Neutrophil (primary cell): ENCODE results near the gene PRDM2.

Experiments used
- H3K27ac ChIP-seq: fragments of 200-600 bp; sonication (generic); 2 replicates; pipeline ENCODE4 v1.5.1; 2016; ENCODE audit warnings: mild to moderate bottlenecking, moderate library complexity
- H3K27me3 ChIP-seq: fragments of 200-600 bp; sonication (generic); 2 replicates; pipeline ENCODE4 v1.6.0; 2016; ENCODE audit warnings: mild to moderate bottlenecking
- H3K36me3 ChIP-seq: fragments of 200-600 bp; sonication (generic); 2 replicates; pipeline ENCODE4 v1.5.1; 2017
- H3K4me1 ChIP-seq, 2 experiments: fragments of 200-600 bp in 1 of 2; sonication (generic) in 1 of 2; 1 replicate in 1 of 2; 2 replicates in 1 of 2; pipeline versions ENCODE4 v1.5.1 to v1.6.1; 2013 to 2016; ENCODE audit warnings: low read depth in 1 of 2, low read length in 1 of 2, mild to moderate bottlenecking in 1 of 2, moderate library complexity in 1 of 2; ENCODE audit not compliant: control insufficient read depth in 1 of 2, insufficient read depth in 1 of 2
- H3K4me3 ChIP-seq, 2 experiments: fragments of 200-600 bp in 1 of 2; sonication (generic) in 1 of 2; 1 replicate in 1 of 2; 2 replicates in 1 of 2; pipeline ENCODE4 v1.5.1; 2013 to 2016; ENCODE audit warnings: low read depth in 1 of 2, low read length in 1 of 2, mild to moderate bottlenecking in 1 of 2, moderate library complexity in 1 of 2
- H3K9me3 ChIP-seq: fragments of 200-600 bp; sonication (generic); 2 replicates; pipeline ENCODE4 v1.5.1; 2016
- CTCF ChIP-seq: fragments of 200-600 bp; sonication (generic); IDR thresholded peaks from 2 replicates; pipeline ENCODE4 v1.5.1; 2016; ENCODE audit warnings: antibody characterized with exemption

Gene PRDM2

GRCh38 chr1:13700521-13701270 lies 708 bp downstream of the PRDM2 start:
- peak overlapping the region; percentile 98 for H3K27ac ChIP-seq
- H3K4me1 ChIP-seq: peaks cover 59 to 60% of the 10 kb centered on the region in 2 experiments
- TF ChIP-seq CTCF: no peak

GRCh38 chr1:13701271-13701640 lies 1.3 kb downstream of the PRDM2 start:
- no peaks in the 10 kb centered on the region for H3K9me3 ChIP-seq
- H3K27ac ChIP-seq: peak overlapping the region; percentile 98
- no peak for TF ChIP-seq CTCF
- H3K27me3 ChIP-seq: no peaks in the 10 kb centered on the region
- peaks cover 65 to 66% of the 10 kb centered on the region in 2 experiments for H3K4me1 ChIP-seq
- H3K36me3 ChIP-seq: no peaks in the 10 kb centered on the region
- H3K4me3 ChIP-seq: peak overlapping the region; percentile 75 to 95

More at GRCh38 chr1:13700521-13701270, 708 bp downstream of the PRDM2 start:
- Histone ChIP-seq H3K9me3 (no peaks in the 10 kb centered on the region), H3K27me3 (no peaks in the 10 kb centered on the region), H3K4me3 (peak overlapping the region; percentile 75 to 95), H3K36me3 (no peaks in the 10 kb centered on the region)

- no peaks in the 10 kb centered on the region for H3K9me3 ChIP-seq
- H3K36me3 ChIP-seq: no peaks in the 10 kb centered on the region
- no peaks in the 10 kb centered on the region for H3K27me3 ChIP-seq
- peak overlapping the region; percentile 34 to 75 for H3K4me3 ChIP-seq
- no peak for TF ChIP-seq CTCF
- H3K4me1 ChIP-seq: peaks cover 78 to 79% of the 10 kb centered on the region in 2 experiments
- peak overlapping the region; percentile 98 for H3K27ac ChIP-seq
Measured at GRCh38 chr1:13702425-13703127, 2.6 kb downstream of the PRDM2 start.

- Histone ChIP-seq H3K27ac (peak overlapping the region; percentile 98), H3K9me3 (no peaks in the 10 kb centered on the region), H3K4me3 (peak overlapping the region; percentile 34 to 75), H3K4me1 (peaks cover 84 to 85% of the 10 kb centered on the region in 2 experiments), H3K36me3 (no peaks in the 10 kb centered on the region), H3K27me3 (no peaks in the 10 kb centered on the region)
- TF ChIP-seq CTCF: no peak
Measured at GRCh38 chr1:13703128-13703513, 3.1 kb downstream of the PRDM2 start.

- H3K9me3 ChIP-seq: no peaks in the 10 kb centered on the region
- peak overlapping the region in 1 of 2 experiments; percentile 34 for H3K4me3 ChIP-seq
- H3K4me1 ChIP-seq: peaks cover 91 to 92% of the 10 kb centered on the region in 2 experiments
- peak overlapping the region; percentile 98 for H3K27ac ChIP-seq
- no peak for TF ChIP-seq CTCF
- no peaks in the 10 kb centered on the region for H3K27me3 ChIP-seq
- no peaks in the 10 kb centered on the region for H3K36me3 ChIP-seq
Measured at GRCh38 chr1:13703558-13704490, 3.8 kb downstream of the PRDM2 start.
